ENCODE measurements around the gene CTBP2.

CTBP2 gene

GRCh38 chr10:125072794-125073193, 87.6 kb downstream of the CTBP2 start:
- TF ChIP-seq CTCF (IDR thresholded peaks at IDR 0.05; ENCODE audit: low read depth, low read length) = no peak
- H3K4me3 ChIP-seq (replicated peaks in 1 of 2; ENCODE audit: low read depth in 2 of 2, low read length in 2 of 2) = no peak overlapping the region
- DNase-seq (ENCODE audit: low read depth in 2 of 2) = no peak

GRCh38 chr10:125071008-125071407, 89.4 kb downstream of the CTBP2 start:
- TF ChIP-seq CTCF (IDR thresholded peaks at IDR 0.05; ENCODE audit: low read depth, low read length) = no peak
- no peak overlapping the region for H3K4me3 ChIP-seq (replicated peaks in 1 of 2; ENCODE audit: low read depth in 2 of 2, low read length in 2 of 2)
- no peak for DNase-seq (ENCODE audit: low read depth in 2 of 2)

GRCh38 chr10:125068406-125068805, 92.0 kb downstream of the CTBP2 start:
- no peak overlapping the region for H3K4me3 ChIP-seq (replicated peaks in 1 of 2; ENCODE audit: low read depth in 2 of 2, low read length in 2 of 2)
- DNase-seq (ENCODE audit: low read depth in 2 of 2) = no peak
- no peak for TF ChIP-seq CTCF (IDR thresholded peaks at IDR 0.05; ENCODE audit: low read depth, low read length)

GRCh38 chr10:125067764-125068163, 92.6 kb downstream of the CTBP2 start:
- DNase-seq (ENCODE audit: low read depth in 2 of 2) = no peak
- no peak for TF ChIP-seq CTCF (IDR thresholded peaks at IDR 0.05; ENCODE audit: low read depth, low read length)
- H3K4me3 ChIP-seq (replicated peaks in 1 of 2; ENCODE audit: low read depth in 2 of 2, low read length in 2 of 2) = no peak overlapping the region

GRCh38 chr10:125066764-125067450, 93.5 kb downstream of the CTBP2 start:
- no peak overlapping the region for H3K4me3 ChIP-seq (replicated peaks in 1 of 2; ENCODE audit: low read depth in 2 of 2, low read length in 2 of 2)
- no peak for DNase-seq (ENCODE audit: low read depth in 2 of 2)

GRCh38 chr10:125064681-125065492, 95.5 kb downstream of the CTBP2 start:
- DNase-seq (ENCODE audit: low read depth in 2 of 2) = peak; percentile 64 to 67
- no peak overlapping the region for H3K4me3 ChIP-seq (replicated peaks in 1 of 2; ENCODE audit: low read depth in 2 of 2, low read length in 2 of 2)
- TF ChIP-seq CTCF (IDR thresholded peaks at IDR 0.05; ENCODE audit: low read depth, low read length) = no peak

More at GRCh38 chr10:125066764-125067450, 93.5 kb downstream of the CTBP2 start:
- TF ChIP-seq CTCF (IDR thresholded peaks at IDR 0.05; ENCODE audit: low read depth, low read length) = no peak
